IPS-NIHi7 (cell line): ENCODE data around the gene RPL9.
"Not testable (repeated sequence)": the region's sequence is repeated elsewhere in the genome, so short reads cannot be mapped to it uniquely, and the experiment has no call there.

Source experiments
- DNase-seq: peaks from one replicate; pipeline ENCODE4 v3.0.0; 2012; ENCODE audit warnings: mixed read lengths; ENCODE audit errors: extremely low spot score

Gene RPL9

GRCh38 chr4:39458505-39459300 lies at the start of gene RPL9, which contains the start of gene LIAS:
TSS of gene RPL9 (minus strand) at chr4:39458922. CDS start at chr4:39458439, 483 bp downstream.
TSS of gene LIAS (plus strand) at chr4:39459056. CDS start at chr4:39459118, 62 bp downstream.
- DNase-seq: peak; percentile 98

- no peak for DNase-seq
Measured at GRCh38 chr4:39505581-39505980, 46.9 kb upstream of the RPL9 start.

GRCh38 chr4:39504538-39504937 lies 45.8 kb upstream of the RPL9 start:
- no peak for DNase-seq

- DNase-seq: not testable (repeated sequence)
Measured at GRCh38 chr4:39502664-39503035, 43.9 kb upstream of the RPL9 start.

- no peak for DNase-seq
Measured at GRCh38 chr4:39502019-39502663, 43.4 kb upstream of the RPL9 start.

- DNase-seq: no peak
Measured at GRCh38 chr4:39498727-39499020, 40.0 kb upstream of the RPL9 start.

GRCh38 chr4:39497909-39498726 lies 39.4 kb upstream of the RPL9 start:
- DNase-seq: no peak

GRCh38 chr4:39495446-39496213 lies 36.9 kb upstream of the RPL9 start:
- no peak for DNase-seq

GRCh38 chr4:39494354-39494753 lies 35.6 kb upstream of the RPL9 start:
- no peak for DNase-seq

GRCh38 chr4:39490322-39490721 lies 31.6 kb upstream of the RPL9 start:
- DNase-seq: no peak

GRCh38 chr4:39486221-39486804 lies 27.6 kb upstream of the RPL9 start:
- DNase-seq: no peak

GRCh38 chr4:39484582-39485272 lies 26.0 kb upstream of the RPL9 start:
- DNase-seq: no peak

- DNase-seq: no peak
Measured at GRCh38 chr4:39480902-39481695, 22.4 kb upstream of the RPL9 start.

GRCh38 chr4:39480251-39480650 lies 21.5 kb upstream of the RPL9 start:
- no peak for DNase-seq

- no peak for DNase-seq
Measured at GRCh38 chr4:39476187-39476895, 17.6 kb upstream of the RPL9 start.

GRCh38 chr4:39472396-39472795 lies 13.7 kb upstream of the RPL9 start:
- DNase-seq: no peak

GRCh38 chr4:39470402-39470801 lies 11.7 kb upstream of the RPL9 start:
- no peak for DNase-seq

GRCh38 chr4:39469429-39470077 lies 10.8 kb upstream of the RPL9 start:
- peak; percentile 54 for DNase-seq

GRCh38 chr4:39467464-39467863 lies 8.7 kb upstream of the RPL9 start:
- DNase-seq: no peak
